Posterior vena cava (tissue), 2 donors: Measurements from ENCODE around the gene FBLN2. TPM values are rescaled to one million over a fixed set of nuclear protein-coding genes. Genes with fewer than 3 reads are reported as not detected.

Source experiments
- DNase-seq: peaks from one replicate; pipeline ENCODE4 v3.0.0-alpha.2; 2020; ENCODE audit warnings: low spot score
- intact Hi-C, 2 donors: fragments of 100-400 bp; cut with DNase I; formaldehyde crosslinking; loops; one replicate each; pipeline versions ENCODE4 v1.14.1 to v1.14.2; 2022 to 2023
- total RNA-seq, 2 donors: library from RNA; stranded (reverse); fragmentation: NEBNext Ultra II Directional; extraction: Animal tissue kit (Norgen Biotek cat#: 25700); gene quantifications; one replicate each; pipeline ENCODE4 v1.2.1, GENCODE V29; 2021
- donor health status: DM: yes; HTN: yes; CAD: no.
- donor health status: DM: yes; HTN: yes; CAD: no.

Gene FBLN2
- total RNA-seq, 2 donors from 2014 or later = 283 to 585 TPM

- intact Hi-C loops = no loop called here
- no peak for DNase-seq
These were observed 111.3 kb downstream of the FBLN2 start for GRCh38 chr3:13660042-13660874.

GRCh38 chr3:13661121-13661520 is 112.2 kb downstream of the FBLN2 start:
- DNase-seq = no peak
- intact Hi-C loops = no loop called here

- no peak for DNase-seq
- intact Hi-C loops = no loop called here
These were observed 113.4 kb downstream of the FBLN2 start for GRCh38 chr3:13662238-13662847.

GRCh38 chr3:13663781-13664535 is 115.0 kb downstream of the FBLN2 start:
- intact Hi-C loops = no loop called here

GRCh38 chr3:13665582-13666226 is 116.8 kb downstream of the FBLN2 start:
- no peak for DNase-seq
- intact Hi-C loops = no loop called here

More at GRCh38 chr3:13663781-13664535, 115.0 kb downstream of the FBLN2 start:
- DNase-seq = no peak

- intact Hi-C loops = no loop called here
- DNase-seq = no peak
These were observed 117.3 kb downstream of the FBLN2 start for GRCh38 chr3:13666227-13666619.

GRCh38 chr3:13666781-13667709 is 118.1 kb downstream of the FBLN2 start:
- DNase-seq = no peak
- intact Hi-C loops = no loop called here

GRCh38 chr3:13668136-13668535 is 119.2 kb downstream of the FBLN2 start:
- intact Hi-C loops = no loop called here
- no peak for DNase-seq

GRCh38 chr3:13669457-13669856 is 120.5 kb downstream of the FBLN2 start:
- intact Hi-C loops = no loop called here
- DNase-seq = no peak

- intact Hi-C loops = no loop called here
- DNase-seq = no peak
These were observed 121.4 kb downstream of the FBLN2 start for GRCh38 chr3:13670292-13670691.

- DNase-seq = no peak
- intact Hi-C loops = no loop called here
These were observed 122.7 kb downstream of the FBLN2 start for GRCh38 chr3:13671482-13672233.

GRCh38 chr3:13673207-13673606 is 124.3 kb downstream of the FBLN2 start:
- intact Hi-C loops = no loop called here
- no peak for DNase-seq

- intact Hi-C loops = no loop called here
- DNase-seq = no peak
These were observed 125.7 kb downstream of the FBLN2 start for GRCh38 chr3:13674538-13675185.

- intact Hi-C loops = no loop called here
- no peak for DNase-seq
These were observed 127.6 kb downstream of the FBLN2 start for GRCh38 chr3:13676356-13677017.

GRCh38 chr3:13677272-13677671 is 128.3 kb downstream of the FBLN2 start:
- no peak for DNase-seq
- intact Hi-C loops = no loop called here

- DNase-seq = no peak
- intact Hi-C loops = no loop called here
These were observed 133.0 kb downstream of the FBLN2 start for GRCh38 chr3:13681931-13682330.
